Astrocyte of the cerebellum (primary cell): ENCODE measurements around the gene TRPV6.

ENCODE experiments used
- DNase-seq: peaks from one replicate; pipeline ENCODE4 v3.0.0-alpha.2; 2011; ENCODE audit warnings: low read depth
- H3K4me3 ChIP-seq: 2 replicates; pipeline ENCODE4 v1.5.1; 2011; ENCODE audit warnings: mild to moderate bottlenecking, low read depth, low read length, moderate library complexity
- in situ Hi-C: cut with HindIII; loops from 2 replicates; pipeline ENCODE4 v1.10.0; 2017; ENCODE audit warnings: low sequenced_read_pairs
- TF ChIP-seq, protein P1 (sequence below): IDR thresholded peaks from 2 replicates; pipeline ENCODE4 v1.5.1; 2012; ENCODE audit warnings: low read length, low read depth, moderate library complexity, mild to moderate bottlenecking; ENCODE audit errors: missing control alignments

Gene TRPV6

DNA sequence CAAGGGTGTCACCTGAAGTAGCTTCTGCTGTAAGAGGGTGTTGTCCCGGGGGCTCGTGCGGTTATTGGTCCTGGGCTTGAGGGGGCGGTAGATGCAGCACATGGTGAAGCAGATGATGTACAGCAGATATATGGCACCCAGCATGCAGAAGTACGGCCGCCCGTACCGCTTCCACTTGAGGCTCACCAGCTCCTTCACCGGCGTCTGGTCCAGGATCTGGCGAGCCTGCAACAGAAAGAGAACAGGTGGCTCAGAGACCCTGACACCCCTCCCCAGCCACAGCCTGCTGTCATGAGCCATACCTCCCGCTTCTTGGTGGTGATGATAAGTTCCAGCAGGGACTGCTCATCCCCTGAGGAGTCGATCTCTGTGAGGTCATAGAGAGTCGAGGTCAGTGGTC lies 10.1 kb downstream of the TRPV6 start:
- H3K4me3 ChIP-seq, result no peak overlapping the region
- in situ Hi-C loops, result no loop called here
- DNase-seq, result no peak
- TF ChIP-seq, protein P1, sequence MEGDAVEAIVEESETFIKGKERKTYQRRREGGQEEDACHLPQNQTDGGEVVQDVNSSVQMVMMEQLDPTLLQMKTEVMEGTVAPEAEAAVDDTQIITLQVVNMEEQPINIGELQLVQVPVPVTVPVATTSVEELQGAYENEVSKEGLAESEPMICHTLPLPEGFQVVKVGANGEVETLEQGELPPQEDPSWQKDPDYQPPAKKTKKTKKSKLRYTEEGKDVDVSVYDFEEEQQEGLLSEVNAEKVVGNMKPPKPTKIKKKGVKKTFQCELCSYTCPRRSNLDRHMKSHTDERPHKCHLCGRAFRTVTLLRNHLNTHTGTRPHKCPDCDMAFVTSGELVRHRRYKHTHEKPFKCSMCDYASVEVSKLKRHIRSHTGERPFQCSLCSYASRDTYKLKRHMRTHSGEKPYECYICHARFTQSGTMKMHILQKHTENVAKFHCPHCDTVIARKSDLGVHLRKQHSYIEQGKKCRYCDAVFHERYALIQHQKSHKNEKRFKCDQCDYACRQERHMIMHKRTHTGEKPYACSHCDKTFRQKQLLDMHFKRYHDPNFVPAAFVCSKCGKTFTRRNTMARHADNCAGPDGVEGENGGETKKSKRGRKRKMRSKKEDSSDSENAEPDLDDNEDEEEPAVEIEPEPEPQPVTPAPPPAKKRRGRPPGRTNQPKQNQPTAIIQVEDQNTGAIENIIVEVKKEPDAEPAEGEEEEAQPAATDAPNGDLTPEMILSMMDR, result no peak

DNA sequence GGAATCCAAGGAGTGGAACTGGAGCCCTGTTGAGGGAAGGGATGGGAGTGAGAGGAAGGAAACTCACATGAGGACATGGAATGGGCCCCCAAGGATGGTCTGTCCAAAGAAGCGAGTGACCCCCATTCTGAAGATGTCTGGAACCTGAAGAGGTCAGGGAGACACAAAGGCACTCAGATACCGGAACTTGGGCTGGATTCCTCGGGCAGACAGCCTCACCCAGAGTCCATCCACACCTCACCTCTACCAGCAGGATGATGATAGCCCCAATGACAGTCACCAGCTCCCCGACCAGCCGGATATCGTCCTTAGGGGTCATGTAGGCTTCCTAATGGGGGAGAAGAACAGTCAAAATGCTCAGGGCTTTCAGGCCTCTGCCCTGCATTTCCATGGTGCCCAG lies 10.7 kb downstream of the TRPV6 start:
- H3K4me3 ChIP-seq, result no peak overlapping the region
- DNase-seq, result no peak
- TF ChIP-seq, protein P1, result no peak
- in situ Hi-C loops, result no loop called here

DNA sequence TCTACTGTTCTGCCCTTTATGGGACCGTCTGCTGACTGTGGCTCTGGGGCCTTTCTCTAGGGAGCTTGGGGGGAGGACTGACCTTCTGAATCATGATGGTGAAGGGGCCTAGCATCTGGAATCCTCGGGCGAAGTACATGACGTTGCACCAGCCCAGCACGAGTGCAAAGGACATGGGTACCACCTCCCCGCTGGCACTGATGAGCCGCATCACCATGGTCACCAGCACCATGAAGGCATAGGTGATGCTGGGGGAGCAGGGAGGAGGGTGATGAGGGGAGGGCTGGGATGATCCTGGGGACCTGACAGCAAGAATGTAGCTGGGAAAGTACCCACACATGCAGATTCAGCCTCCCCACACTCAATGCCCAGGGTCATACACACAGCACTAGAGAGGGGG lies 11.1 kb downstream of the TRPV6 start:
- in situ Hi-C loops, result no loop called here

DNA sequence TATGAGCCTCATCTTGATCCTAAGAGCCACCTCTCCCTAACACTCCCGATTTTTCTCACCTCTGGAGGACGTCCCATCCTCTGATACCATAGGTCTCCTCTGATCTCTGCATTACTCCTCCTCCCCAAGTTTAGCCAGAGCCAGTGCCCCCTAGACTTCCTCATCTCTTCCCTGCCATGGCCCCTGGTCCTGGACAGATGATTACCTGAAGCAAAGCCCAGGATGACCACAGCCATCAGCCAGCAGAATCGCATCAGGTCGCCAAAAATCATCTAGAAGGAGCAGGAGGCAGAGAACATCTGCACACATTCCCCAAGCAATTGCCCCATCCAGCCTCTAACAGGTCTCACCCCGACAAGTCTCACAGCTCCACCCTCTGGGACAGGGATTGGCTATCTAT lies 11.7 kb downstream of the TRPV6 start:
- no peak overlapping the region for H3K4me3 ChIP-seq
- in situ Hi-C loops, result no loop called here
- TF ChIP-seq, protein P1, result no peak
- no peak for DNase-seq

More for the DNA sequence above, 11.1 kb downstream of the TRPV6 start:
- TF ChIP-seq, protein P1, result no peak
- no peak overlapping the region for H3K4me3 ChIP-seq
- no peak for DNase-seq

DNA sequence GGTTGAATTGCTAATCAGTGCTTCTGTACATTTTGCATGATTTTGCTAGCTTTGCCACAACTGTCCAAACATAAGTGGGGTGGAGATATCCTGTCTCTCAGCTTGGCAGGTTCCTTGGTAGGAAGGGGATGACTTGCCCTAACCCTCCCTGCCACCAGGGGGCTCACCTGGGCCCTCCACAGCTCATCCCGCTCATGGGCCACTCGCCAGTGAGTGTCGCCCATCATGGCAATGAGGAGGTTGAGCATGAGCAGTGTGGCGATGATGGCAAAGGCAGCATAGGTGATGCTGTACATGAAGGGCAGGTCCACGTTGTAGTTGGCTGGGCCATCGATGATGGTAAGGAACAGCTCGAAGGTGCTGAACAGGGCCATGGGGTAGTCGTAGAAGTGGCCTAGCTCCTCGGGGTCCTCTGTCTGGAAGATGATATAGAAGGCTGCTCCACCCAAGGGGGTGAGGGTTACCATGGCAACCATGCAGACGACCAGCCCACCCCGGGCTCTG lies 12.2 kb downstream of the TRPV6 start:
- in situ Hi-C loops, result no loop called here
- no peak for DNase-seq
- TF ChIP-seq, protein P1, result peak; percentile 30
- H3K4me3 ChIP-seq, result no peak overlapping the region

DNA sequence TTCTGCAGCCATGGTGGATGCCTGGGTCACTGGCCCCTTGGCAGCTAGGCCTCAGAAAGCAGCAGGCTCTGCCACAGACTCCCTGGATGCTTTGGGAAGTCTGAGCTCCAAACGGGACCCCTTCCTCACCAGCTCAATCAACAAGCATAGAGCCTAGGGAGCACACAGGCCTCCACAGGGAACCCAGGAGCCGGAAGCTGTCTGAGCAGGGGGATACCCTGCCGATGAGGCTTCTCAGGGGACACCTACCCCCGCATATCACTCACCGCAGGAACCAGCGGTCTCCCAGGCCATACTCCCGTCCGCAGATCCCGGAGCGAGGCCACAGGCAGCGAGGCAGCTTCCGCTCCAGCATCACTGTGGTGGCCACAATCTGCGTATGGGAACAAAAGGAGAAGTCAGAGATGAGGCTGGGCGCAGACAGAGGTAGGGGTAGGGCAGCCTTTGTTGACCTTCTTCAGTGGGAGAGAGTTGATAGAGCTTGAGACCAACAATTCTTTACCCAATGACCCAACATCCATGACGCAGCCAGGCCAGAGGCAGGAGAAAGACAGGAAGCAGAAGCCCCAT lies 13.4 kb downstream of the TRPV6 start:
- in situ Hi-C loops, result no loop called here
- H3K4me3 ChIP-seq, result no peak overlapping the region
- no peak for DNase-seq
- TF ChIP-seq, protein P1, result no peak
